Fibroblast of skin of right biceps (primary cell): ENCODE results near the gene RFX6.

Experiments
- DNase-seq: peaks from one replicate; pipeline ENCODE4 v3.0.0-alpha.2; 2013

The RFX6 gene

DNA sequence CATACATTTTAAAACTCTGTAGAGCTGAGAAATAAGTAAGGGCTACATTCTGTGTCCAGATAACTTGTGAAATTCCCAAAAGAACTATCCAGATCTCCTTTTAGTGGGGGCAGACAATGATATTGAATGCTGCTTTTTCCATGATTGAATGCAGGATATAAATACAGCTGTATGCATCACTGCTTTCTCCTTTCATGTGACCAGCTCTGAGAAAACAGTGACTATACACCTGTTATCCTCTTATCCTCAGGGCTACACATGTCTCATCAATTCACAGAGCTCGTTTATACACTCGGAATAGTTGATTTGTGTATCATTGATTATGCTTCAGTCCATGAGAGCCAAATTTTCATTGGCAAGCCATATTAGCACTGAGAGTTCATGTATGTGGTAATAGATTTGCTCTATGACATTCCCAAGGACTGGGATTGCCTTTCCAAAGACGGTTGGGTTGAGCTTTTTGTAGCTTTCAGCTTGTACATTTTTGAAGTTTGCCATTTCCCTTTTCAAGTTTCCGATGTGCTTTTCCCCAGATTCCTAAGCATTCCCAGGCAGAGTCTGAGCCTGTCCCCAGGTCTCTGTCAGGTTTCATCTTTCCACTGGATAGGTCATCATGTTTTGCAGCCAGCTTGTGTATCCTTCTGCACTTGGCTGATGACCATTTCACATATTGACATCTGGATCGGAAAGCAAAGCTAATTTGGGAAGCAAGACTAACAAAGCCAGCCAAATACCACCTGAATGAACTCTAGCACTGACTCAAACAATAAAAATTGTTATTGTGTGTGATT lies 97.7 kb downstream of the RFX6 start:
- DNase-seq, result no peak

DNA sequence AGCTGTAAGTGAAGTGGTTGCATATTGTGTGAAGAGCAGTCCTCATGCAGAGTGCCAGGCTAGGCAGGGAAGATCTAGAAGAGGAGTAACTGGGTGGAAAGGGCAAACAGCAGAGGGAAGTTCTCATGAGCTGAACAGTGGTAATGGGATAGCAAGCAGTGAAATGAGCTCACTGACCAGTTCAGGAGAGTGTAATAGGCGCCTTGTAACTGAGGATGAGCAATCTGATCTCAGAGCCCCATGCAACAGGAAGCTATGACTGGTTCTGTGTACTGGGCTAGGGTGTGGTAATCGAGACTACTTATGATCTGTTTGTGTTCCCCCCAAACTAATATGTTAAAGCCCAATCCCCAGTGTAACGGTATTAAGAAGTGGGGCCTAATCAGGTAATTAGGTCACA lies 98.6 kb downstream of the RFX6 start:
- DNase-seq, result no peak

DNA sequence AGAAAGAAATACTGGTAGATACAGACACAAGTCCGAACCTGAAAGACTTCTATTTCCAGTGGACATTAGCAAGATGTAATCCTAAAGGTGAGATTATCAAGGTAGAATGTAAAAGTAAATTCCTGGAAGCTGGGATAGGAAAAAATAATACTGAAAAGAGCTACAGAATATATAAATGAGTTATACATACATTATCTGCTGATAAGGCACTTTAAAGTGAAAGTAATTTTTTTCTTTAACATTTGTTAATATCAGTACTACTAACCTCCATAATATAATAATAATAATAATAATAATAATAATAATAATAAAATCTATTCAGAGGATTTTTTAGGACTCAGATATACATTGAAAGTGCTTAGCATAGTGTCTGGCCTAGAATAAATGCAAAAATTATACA lies 102.5 kb downstream of the RFX6 start:
- DNase-seq, result no peak
